HG03108 (cell line): Measurements from ENCODE around the gene NAA20.
"Not testable (repeated sequence)": the region's sequence is repeated elsewhere in the genome, so short reads cannot be mapped to it uniquely, and the experiment has no call there.

Experiments used
- ATAC-seq: cut with Tn5 transposase; IDR thresholded peaks from one replicate; pipeline ENCODE4 v1.9.1; 2021; ENCODE audit warnings: moderate library complexity; ENCODE audit not compliant: unreplicated experiment

The NAA20 gene

DNA sequence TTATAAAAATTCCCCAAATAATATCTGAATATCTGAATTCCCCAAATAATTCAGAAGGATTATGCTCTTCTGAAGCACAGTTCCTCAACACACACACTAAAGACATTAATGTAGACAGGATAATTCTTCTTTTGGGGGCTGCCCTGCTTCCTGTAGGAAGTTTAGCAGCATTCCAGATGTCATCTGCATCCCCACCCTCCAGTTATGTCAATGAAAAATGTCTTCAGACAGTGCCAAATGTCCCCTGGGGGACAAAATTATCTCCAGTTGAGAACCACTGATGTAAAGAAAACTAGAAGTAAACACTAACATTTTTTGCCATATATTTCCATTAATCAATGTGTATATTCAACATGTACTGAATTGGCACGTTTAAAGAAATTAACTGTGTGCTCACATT, 25.9 kb upstream of the NAA20 start:
- no peak for ATAC-seq

- no peak for ATAC-seq
Measured at GRCh38 chr20:19991854-19992253, 25.3 kb upstream of the NAA20 start.

GRCh38 chr20:19992996-19993908, 23.9 kb upstream of the NAA20 start:
- no peak for ATAC-seq

DNA sequence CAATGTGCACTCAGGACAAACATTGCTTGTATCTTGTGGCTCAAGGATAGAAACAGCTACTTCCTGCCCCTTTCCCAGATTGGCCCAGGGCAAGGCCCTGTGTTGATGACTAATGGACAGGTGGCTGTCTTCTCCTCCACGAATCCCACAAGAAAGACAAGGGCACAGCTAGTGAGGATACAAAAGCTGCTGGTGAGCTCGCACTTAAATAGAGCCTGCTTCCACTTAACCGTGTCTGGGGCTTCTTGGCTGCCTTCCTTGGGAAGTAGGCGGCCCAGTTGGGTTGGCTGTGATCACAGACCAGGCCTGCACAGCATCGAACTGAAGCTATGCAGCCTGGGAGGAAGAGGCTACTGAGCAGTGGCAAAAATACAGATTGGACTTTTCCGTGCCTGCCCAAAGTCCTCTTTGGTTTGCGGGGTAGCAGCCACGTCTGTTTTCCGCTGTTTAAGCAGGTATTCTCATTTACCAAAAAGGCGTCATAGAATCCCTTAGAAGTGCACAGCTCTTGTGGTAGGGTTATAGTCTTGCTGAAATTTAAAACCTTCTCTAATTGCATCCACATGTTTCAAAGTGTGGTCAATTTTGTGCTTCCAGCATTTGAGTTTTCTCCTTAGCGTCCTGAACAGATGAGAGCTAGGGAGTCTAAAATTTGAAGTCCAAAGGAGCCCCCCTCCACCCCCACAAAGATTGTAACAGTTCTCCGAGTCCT, 23.0 kb upstream of the NAA20 start:
- ATAC-seq: no peak

GRCh38 chr20:19995220-19995863, 21.8 kb upstream of the NAA20 start:
- ATAC-seq: no peak

GRCh38 chr20:19996222-19996621, 20.9 kb upstream of the NAA20 start:
- no peak for ATAC-seq

GRCh38 chr20:19996917-19997316, 20.2 kb upstream of the NAA20 start:
- ATAC-seq: no peak

DNA sequence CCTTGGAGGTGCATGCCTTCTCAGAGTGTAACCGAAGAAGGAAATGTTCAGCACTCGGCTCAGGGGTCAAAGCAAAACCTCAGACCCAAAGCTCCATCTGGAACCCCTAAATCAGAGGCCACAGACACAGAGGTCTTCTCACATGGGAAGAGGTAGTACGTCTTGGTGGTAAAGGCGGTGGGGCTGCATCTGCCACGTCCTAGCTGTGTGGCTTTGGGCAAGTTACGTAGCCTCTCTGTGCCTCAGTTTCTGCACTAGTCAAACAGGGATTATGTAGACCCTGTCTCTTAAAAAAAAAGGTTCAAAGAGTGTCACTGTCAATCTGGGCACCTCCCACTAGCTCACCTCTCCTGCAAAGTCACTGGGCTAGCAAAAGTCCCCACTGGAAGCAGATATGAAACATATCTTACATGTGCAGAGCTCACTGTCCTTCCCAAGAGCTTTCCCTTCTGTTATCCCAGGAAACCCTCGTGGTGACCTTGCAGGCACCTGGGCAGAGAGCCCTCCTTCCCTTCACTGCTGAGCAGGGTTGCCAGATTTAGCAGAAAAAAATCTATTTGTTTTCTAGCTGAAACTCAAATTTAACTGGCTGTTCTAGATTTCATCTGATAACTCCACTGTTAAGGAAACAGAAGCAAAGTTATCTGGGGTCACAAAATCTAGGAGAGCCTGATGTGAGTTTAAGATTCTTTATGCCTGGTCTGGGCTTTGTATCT, 18.0 kb upstream of the NAA20 start:
- no peak for ATAC-seq

DNA sequence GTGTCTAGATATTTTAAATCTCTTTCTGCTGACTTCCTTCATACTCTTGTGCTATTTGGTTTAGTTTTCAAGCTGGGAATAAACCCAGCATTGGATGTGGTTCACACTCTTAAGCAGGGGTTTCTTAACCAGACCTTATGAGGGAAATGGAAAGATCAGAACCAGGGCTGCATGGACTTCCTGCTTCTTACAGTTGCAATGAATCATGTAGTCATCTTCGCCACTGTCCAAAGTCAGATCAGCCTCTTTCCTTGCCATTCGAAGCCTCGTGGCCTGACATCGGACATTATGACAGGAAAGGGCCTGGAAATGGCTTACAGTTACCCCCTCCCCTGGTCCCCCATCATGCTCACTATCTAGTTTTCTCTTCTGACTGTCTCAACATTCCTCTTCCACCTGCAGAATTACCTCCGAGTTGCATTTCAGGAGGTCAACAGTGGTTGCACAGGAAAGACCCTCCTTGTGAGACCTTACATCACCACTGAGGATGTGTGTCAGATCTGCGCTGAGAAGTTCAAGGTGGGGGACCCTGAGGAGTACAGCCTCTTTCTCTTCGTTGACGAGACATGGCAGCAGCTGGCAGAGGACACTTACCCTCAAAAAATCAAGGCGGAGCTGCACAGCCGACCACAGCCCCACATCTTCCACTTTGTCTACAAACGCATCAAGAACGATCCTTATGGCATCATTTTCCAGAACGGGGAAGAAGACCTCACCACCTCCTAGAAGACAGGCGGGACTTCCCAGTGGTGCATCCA, 16.8 kb upstream of the NAA20 start:
- ATAC-seq: no peak

DNA sequence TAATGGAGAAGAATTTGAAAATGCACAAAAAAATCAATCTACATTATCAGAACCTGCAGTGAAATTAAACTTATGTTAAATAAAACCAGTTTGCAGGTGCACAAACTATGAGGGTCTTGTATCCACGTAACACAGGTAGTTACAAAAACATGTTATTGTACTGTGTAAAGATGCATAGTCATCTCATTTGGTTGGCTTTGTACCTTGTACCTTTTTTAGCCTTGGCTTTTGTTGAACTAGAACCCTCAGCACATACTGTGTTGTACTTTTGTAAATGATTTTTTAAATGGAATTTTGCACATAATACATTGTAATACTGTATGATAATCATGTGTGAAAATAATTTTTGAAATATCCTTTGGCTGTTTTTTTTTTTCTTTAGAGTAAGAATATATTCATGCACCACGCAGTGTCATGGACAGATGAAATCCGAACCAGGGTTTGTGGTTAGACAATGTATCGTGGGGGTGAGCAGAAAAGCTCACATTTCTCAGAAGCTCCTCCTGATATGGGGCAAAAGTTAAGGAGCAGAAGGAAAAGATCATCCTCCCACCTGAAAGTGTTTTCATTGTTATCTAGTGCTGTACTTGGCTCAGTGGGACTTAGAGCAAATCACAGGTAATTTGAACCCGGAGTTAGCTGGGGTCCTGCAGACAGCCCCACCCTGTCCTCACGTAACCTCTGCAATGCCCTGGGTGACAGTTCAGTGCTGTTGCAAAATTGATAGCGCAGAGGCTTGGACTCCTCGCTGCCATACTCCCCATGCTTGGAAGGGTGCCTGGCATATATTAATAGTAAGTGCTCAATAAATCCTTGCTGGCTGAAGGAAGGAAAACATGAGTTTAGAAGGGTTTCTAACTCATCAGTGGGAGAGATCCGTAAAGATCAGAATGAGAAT, 14.8 kb upstream of the NAA20 start:
- ATAC-seq: no peak

- no peak for ATAC-seq
Measured at GRCh38 chr20:20003031-20003954, 13.9 kb upstream of the NAA20 start.

GRCh38 chr20:20003955-20004322, 13.2 kb upstream of the NAA20 start:
- ATAC-seq: not testable (repeated sequence)

DNA sequence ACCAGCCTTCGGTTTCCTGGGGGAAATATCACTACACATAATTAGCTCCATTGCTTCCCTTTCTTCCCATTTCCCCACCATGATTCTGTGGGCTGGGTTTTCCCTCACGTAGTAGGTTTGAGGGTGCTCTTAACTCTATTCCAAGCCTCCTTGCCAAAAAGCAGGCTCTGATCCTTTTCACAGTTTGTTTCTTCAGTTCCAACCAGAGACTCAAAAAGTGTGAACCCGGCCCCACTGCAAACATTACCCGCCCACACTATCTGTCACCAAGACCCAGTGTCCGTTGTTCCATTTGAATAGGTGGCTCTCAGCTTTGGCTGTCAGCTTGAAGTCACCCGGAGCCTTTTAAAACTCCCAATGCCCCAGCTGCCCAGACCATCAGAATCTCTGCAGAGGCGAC, 11.8 kb upstream of the NAA20 start:
- ATAC-seq: no peak

DNA sequence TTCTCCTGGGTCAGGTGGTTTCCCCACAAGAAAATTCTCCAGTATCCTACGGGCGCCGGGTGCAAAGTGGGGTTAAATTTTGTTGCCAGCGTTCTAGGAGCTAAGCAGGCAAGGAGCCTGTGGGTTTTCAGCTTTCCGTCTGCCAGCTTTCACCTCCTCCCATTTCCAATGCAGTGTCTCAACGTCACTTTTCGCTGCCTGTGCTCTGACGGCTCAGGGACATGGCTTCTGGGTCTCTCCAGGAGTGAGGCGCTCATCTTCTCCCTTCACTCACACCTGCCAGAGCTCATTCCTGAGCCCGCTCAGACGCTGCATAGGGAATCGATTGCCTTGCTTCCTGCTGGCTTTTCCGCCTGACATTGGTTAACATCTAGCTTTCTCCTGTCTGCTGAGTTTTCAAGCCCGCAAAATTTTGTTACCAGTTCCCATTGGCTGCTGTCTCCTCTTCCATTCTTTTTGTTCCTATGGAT, 7.3 kb upstream of the NAA20 start:
- no peak for ATAC-seq

DNA sequence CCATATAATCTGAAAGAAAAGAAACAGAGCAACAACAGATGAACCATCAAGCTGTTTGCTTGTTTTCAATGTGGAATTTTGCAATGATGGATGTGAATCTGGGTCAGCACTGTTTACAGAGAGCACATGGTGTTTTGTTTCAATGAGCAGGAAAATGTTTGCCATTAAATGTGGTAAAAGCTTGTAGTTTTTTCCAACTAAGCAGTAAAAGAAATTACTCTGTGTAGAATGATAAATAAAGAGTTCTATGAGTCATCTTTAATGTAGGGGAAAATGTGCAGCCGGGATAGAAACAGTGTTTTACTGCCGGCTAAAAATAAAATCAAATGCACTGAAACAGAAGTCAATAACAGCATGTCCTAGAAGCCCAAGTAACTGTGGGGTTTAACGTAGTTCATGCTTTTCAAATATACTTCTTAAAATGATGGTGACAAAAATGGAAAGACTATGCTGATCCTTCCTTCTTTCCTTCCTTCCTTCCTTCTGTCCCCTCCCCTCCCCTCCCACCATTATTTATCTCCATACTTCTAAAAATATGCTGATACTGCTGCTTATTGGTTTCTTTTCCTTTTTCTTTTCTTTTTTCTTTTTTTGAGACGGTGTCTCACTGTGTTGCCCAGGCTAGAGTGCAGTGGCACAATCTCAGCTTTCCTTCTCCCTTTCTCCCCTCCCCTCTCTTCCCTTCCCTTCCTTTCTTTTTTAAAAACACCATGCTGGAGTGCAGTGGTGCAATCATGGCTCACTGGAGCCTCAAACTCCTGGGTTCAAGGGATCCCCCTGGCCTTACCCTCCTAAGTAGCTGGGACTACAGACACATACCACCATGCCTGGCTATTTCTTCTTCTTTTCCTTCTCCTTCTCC, 6.3 kb upstream of the NAA20 start:
- no peak for ATAC-seq

DNA sequence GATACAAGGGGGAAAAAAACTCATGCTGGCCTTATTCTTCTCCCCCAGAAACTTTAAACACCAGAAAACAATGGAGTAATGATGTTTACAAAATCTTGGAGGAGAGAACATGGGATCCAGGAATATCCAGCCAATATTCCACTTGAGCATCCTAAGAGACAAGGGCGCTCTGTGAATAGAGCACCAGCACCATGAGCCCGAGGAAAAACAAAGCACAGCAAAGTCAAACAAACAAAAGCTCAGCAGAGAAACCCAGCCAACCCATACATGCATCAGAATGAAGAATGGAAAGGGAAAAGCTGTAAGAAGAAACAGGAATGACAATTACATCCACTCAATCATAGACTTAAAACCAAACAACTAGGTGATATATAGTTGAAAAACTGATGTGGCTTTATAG, 4.6 kb upstream of the NAA20 start:
- no peak for ATAC-seq

DNA sequence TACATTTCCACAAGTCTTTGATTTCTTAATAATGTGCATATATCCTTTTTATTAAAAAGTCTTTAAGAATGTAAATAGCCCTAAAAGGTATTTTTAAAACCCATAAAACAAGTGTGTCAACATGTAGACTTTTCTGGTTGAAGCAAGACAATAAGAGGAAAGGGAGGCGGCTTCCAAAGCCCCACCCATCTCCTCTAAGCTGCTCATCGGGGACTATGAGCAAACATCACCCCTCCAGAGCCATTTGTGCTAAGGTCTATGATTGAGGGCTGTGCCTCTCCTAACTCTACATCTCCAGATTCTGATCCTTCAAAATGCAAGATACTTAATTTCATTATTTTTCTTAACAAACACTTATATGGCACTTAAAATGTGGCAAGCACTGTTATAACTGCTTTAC, 2.5 kb upstream of the NAA20 start:
- no peak for ATAC-seq
